H9 (cell line): ENCODE data around the gene SCN5A. TPM values are rescaled to one million over a fixed set of nuclear protein-coding genes. Genes with fewer than 3 reads are reported as not detected.

Experiments
- DNase-seq: peaks from one replicate; pipeline ENCODE4 v3.0.0-alpha.2; 2017
- H2AFZ ChIP-seq: one replicate; pipeline ENCODE4 v1.6.1; 2013; ENCODE audit warnings: mild to moderate bottlenecking, low read length, control low read depth, moderate library complexity
- H2AK5ac ChIP-seq: 2 replicates; pipeline ENCODE4 v1.6.1; 2013; ENCODE audit warnings: low read length, control low read depth, mixed read lengths; ENCODE audit not compliant: insufficient read length
- H2BK120ac ChIP-seq: one replicate; pipeline ENCODE4 v1.6.1; 2013; ENCODE audit warnings: low read depth, mild to moderate bottlenecking, low read length, control low read depth, inconsistent platforms; ENCODE audit not compliant: poor library complexity, severe bottlenecking
- H2BK12ac ChIP-seq: 2 replicates; pipeline ENCODE4 v1.6.1; 2013; ENCODE audit warnings: low read length, control low read depth, mixed read lengths, low read depth; ENCODE audit not compliant: insufficient read length
- H2BK15ac ChIP-seq: 2 replicates; pipeline ENCODE4 v1.6.1; 2013; ENCODE audit warnings: low read depth, low read length, control low read depth
- H2BK20ac ChIP-seq: one replicate; pipeline ENCODE4 v1.6.1; 2013; ENCODE audit warnings: low read depth, mild to moderate bottlenecking, low read length, control low read depth, inconsistent platforms; ENCODE audit not compliant: poor library complexity, severe bottlenecking
- H2BK5ac ChIP-seq: 2 replicates; pipeline ENCODE4 v1.6.1; 2013; ENCODE audit warnings: low read length, control low read depth, mixed read lengths; ENCODE audit not compliant: insufficient read length
- H3K14ac ChIP-seq: 2 replicates; pipeline ENCODE4 v1.6.1; 2013; ENCODE audit warnings: low read length, control low read depth; ENCODE audit not compliant: insufficient read depth
- H3K18ac ChIP-seq: 2 replicates; pipeline ENCODE4 v1.6.1; 2013; ENCODE audit warnings: low read depth, mild to moderate bottlenecking, mixed read lengths, low read length, control low read depth; ENCODE audit not compliant: insufficient read length
- H3K23ac ChIP-seq: 2 replicates; pipeline ENCODE4 v1.6.1; 2013; ENCODE audit warnings: low read length, control low read depth, mixed read lengths, low read depth; ENCODE audit not compliant: insufficient read length
- H3K23me2 ChIP-seq: 2 replicates; pipeline ENCODE4 v1.6.1; 2013; ENCODE audit warnings: low read depth, mild to moderate bottlenecking, mixed read lengths, low read length, control low read depth; ENCODE audit not compliant: insufficient read length, poor library complexity, severe bottlenecking
- H3K27ac ChIP-seq: 2 replicates; pipeline ENCODE4 v1.5.1; 2013; ENCODE audit warnings: low read length, control low read depth, mixed read lengths, low read depth; ENCODE audit not compliant: insufficient read length
- H3K27me3 ChIP-seq: 2 replicates; pipeline ENCODE4 v1.6.1; 2013; ENCODE audit warnings: low read length, control low read depth, inconsistent platforms; ENCODE audit not compliant: insufficient read depth
- H3K4ac ChIP-seq: 2 replicates; pipeline ENCODE4 v1.6.1; 2013; ENCODE audit warnings: low read depth, mild to moderate bottlenecking, control low read depth, inconsistent platforms, low read length, moderate library complexity
- H3K4me1 ChIP-seq: 2 replicates; pipeline ENCODE4 v1.6.1; 2013; ENCODE audit warnings: low read length, control low read depth, inconsistent platforms; ENCODE audit not compliant: insufficient read depth
- H3K4me2 ChIP-seq: 2 replicates; pipeline ENCODE4 v1.6.1; 2013; ENCODE audit warnings: low read length, control low read depth, mixed read lengths; ENCODE audit not compliant: insufficient read length, insufficient read depth
- H3K56ac ChIP-seq: 2 replicates; pipeline ENCODE4 v1.6.1; 2013; ENCODE audit warnings: low read depth, mild to moderate bottlenecking, mixed read lengths, low read length, control low read depth; ENCODE audit not compliant: insufficient read length
- H3K79me1 ChIP-seq: 2 replicates; pipeline ENCODE4 v1.6.1; 2013; ENCODE audit warnings: low read depth, mild to moderate bottlenecking, moderate library complexity, low read length, control low read depth, inconsistent platforms; ENCODE audit not compliant: insufficient read depth, poor library complexity, severe bottlenecking
- H3K79me2 ChIP-seq: 2 replicates; pipeline ENCODE4 v1.6.1; 2013; ENCODE audit warnings: low read length, control low read depth, inconsistent platforms; ENCODE audit not compliant: insufficient read depth
- H3K9ac ChIP-seq: 2 replicates; pipeline ENCODE4 v1.6.1; 2013; ENCODE audit warnings: low read length, control low read depth, mixed read lengths; ENCODE audit not compliant: insufficient read length; ENCODE audit errors: extremely low read depth
- H3K9me3 ChIP-seq: one replicate; pipeline ENCODE4 v1.6.1; 2013; ENCODE audit warnings: low read depth, low read length, inconsistent platforms; ENCODE audit not compliant: control insufficient read depth
- H3T11ph ChIP-seq: one replicate; pipeline ENCODE4 v1.6.1; 2013; ENCODE audit warnings: mild to moderate bottlenecking, low read length, control low read depth, inconsistent platforms
- H4K20me1 ChIP-seq: one replicate; pipeline ENCODE4 v1.6.1; 2013; ENCODE audit not compliant: control insufficient read depth, insufficient read length, insufficient read depth
- H4K5ac ChIP-seq: 2 replicates; pipeline ENCODE4 v1.6.1; 2013; ENCODE audit warnings: low read depth, mild to moderate bottlenecking, mixed read lengths, low read length, control low read depth; ENCODE audit not compliant: insufficient read length
- H4K8ac ChIP-seq: replicated peaks from 2 replicates; pipeline ENCODE4 v1.6.1; 2013; ENCODE audit warnings: low read length, control low read depth, mixed read lengths, low read depth; ENCODE audit not compliant: insufficient read length
- H4K91ac ChIP-seq: 2 replicates; pipeline ENCODE4 v1.6.1; 2013; ENCODE audit warnings: low read depth, mild to moderate bottlenecking, moderate library complexity, mixed read lengths, low read length, control low read depth; ENCODE audit not compliant: insufficient read length
- H3K27ac Mint-ChIP-seq, 3 experiments: 2 replicates in 2 of 3; 3 replicates in 1 of 3; pipeline ENCODE4 v1.8.0; 2020 to 2021; ENCODE audit warnings: mixed read lengths in 3 of 3, mild to moderate bottlenecking in 1 of 3, moderate library complexity in 1 of 3
- H3K27me3 Mint-ChIP-seq: 2 replicates; pipeline ENCODE4 v1.8.0; 2021; ENCODE audit warnings: low read depth, mild to moderate bottlenecking, moderate library complexity, mixed read lengths
- H3K36me3 Mint-ChIP-seq, 3 experiments: 2 replicates in 2 of 3; 3 replicates in 1 of 3; pipeline ENCODE4 v1.8.0; 2020 to 2021; ENCODE audit warnings: low read depth in 3 of 3, mixed read lengths in 3 of 3; ENCODE audit not compliant: insufficient read depth in 1 of 3
- H3K4me1 Mint-ChIP-seq, 2 experiments: 2 replicates each; pipeline ENCODE4 v1.8.0; 2020; ENCODE audit warnings: mixed read lengths in 2 of 2
- H3K4me3 Mint-ChIP-seq, 2 experiments: 2 replicates in 1 of 2; 3 replicates in 1 of 2; pipeline ENCODE4 v1.8.0; 2020 to 2021; ENCODE audit warnings: mild to moderate bottlenecking in 2 of 2, mixed read lengths in 2 of 2, moderate library complexity in 1 of 2
- H3K9me3 Mint-ChIP-seq, 2 experiments: 2 replicates in 1 of 2; 3 replicates in 1 of 2; pipeline ENCODE4 v1.8.0; 2020; ENCODE audit warnings: mild to moderate bottlenecking in 2 of 2, mixed read lengths in 2 of 2, moderate library complexity in 1 of 2
- CTCF ChIP-seq: fragments of 200-600 bp; sonication (generic); conservative IDR thresholded peaks from 3 replicates; pipeline ENCODE4 v1.8.0; 2021; ENCODE audit warnings: antibody characterized with exemption, mild to moderate bottlenecking
- WGBS: extraction: QIAGEN DNeasy Blood & Tissue Kit; methylation state at CpG from one replicate; pipeline ENCODE4 v1.1.7; 2013; ENCODE audit warnings: missing lambda C conversion rate, low lambda C conversion rate, mixed read lengths; ENCODE audit not compliant: insufficient read length; ENCODE audit errors: extremely low coverage; 5-methylcytosine and 5-hydroxymethylcytosine counted together
- total RNA-seq: library from RNA; stranded (reverse); gene quantifications from 2 replicates; pipeline ENCODE4 v1.2.1, GENCODE V29; 2021

Gene SCN5A
- total RNA-seq, 1 experiment from 2014 or later = 6.5 TPM

- H3K9me3 Mint-ChIP-seq = no peaks in the 10 kb centered on the region; a peak in 1 of 5 replicates
- H3K18ac ChIP-seq = no peak overlapping the region
- H3K4me2 ChIP-seq = no peak overlapping the region
- H3K4me1 ChIP-seq = no peaks in the 10 kb centered on the region; the same call in 1 of the 2 replicates
- no peak overlapping the region for H2BK20ac ChIP-seq
- H3K9me3 ChIP-seq = no peaks in the 10 kb centered on the region
- no peaks in the 10 kb centered on the region for H4K20me1 ChIP-seq
- no peak overlapping the region for H3K4me3 Mint-ChIP-seq
- no peak overlapping the region for H3K27ac ChIP-seq
- H3K4ac ChIP-seq = no peak overlapping the region
- H3K9ac ChIP-seq = no peak overlapping the region
- no peaks in the 10 kb centered on the region for H3K79me1 ChIP-seq
- no peak overlapping the region for H3K56ac ChIP-seq
- H3K23ac ChIP-seq = no peak overlapping the region
- H3K79me2 ChIP-seq = no peaks in the 10 kb centered on the region
- no peaks in the 10 kb centered on the region for H3K27me3 ChIP-seq
- H2AFZ ChIP-seq = no peak overlapping the region
- H3K36me3 Mint-ChIP-seq = peaks cover 3 to 6% (median 4%) of the 10 kb centered on the region in 3 experiments; a peak in 5 of 7 replicates
- no peaks in the 10 kb centered on the region for H3K23me2 ChIP-seq
- H4K5ac ChIP-seq = no peak overlapping the region
- H2BK15ac ChIP-seq = no peak overlapping the region
- H3K27ac Mint-ChIP-seq = peak overlapping the region in 2 of 3 experiments; percentile 6 to 38; a peak in 2 of 7 replicates
- DNase-seq = no peak
- no peak overlapping the region for H2BK12ac ChIP-seq
- no peak overlapping the region for H2BK5ac ChIP-seq
- no peak overlapping the region for H2AK5ac ChIP-seq
- H3K27me3 Mint-ChIP-seq = peaks cover 2% of the 10 kb centered on the region
- peaks cover 23 to 25% of the 10 kb centered on the region in 2 experiments for H3K4me1 Mint-ChIP-seq
- TF ChIP-seq CTCF = no peak
- no peak overlapping the region for H4K8ac ChIP-seq
- WGBS = no CpG with 5 or more reads among the region's 1 CpG
- no peak overlapping the region for H2BK120ac ChIP-seq
- no peak overlapping the region for H3T11ph ChIP-seq
- H4K91ac ChIP-seq = no peak overlapping the region
- no peak overlapping the region for H3K14ac ChIP-seq
Observed at GRCh38 chr3:38545550-38545949, 103.9 kb downstream of the SCN5A start.
